Skeletal muscle tissue (tissue), 4 donors: ENCODE results near the gene IL17RE. TPM values are rescaled to one million over a fixed set of nuclear protein-coding genes. Genes with fewer than 3 reads are reported as not detected.
A peak's percentile ranks its signal among the peaks of the same experiment; 100 is the strongest.
"Not testable (repeated sequence)": the region's sequence is repeated elsewhere in the genome, so short reads cannot be mapped to it uniquely, and the experiment has no call there.

ENCODE experiments used
- H3K27ac ChIP-seq: one replicate; pipeline ENCODE4 v1.7.0; 2013; ENCODE audit warnings: mild to moderate bottlenecking, low read depth, low read length, inconsistent platforms
- H3K27me3 ChIP-seq, 3 donors: one replicate each; pipeline ENCODE4 v1.7.0; 2013; ENCODE audit warnings: low read length in 3 of 3; ENCODE audit not compliant: control insufficient read depth in 3 of 3, insufficient read depth in 3 of 3
- H3K36me3 ChIP-seq, 3 donors: one replicate each; pipeline ENCODE4 v1.7.0; 2013; ENCODE audit warnings: low read length in 3 of 3; ENCODE audit not compliant: control insufficient read depth in 3 of 3, insufficient read depth in 3 of 3
- H3K4me1 ChIP-seq, 3 donors: one replicate each; pipeline ENCODE4 v1.7.0; 2013; ENCODE audit warnings: low read length in 3 of 3, mild to moderate bottlenecking in 3 of 3; ENCODE audit not compliant: control insufficient read depth in 3 of 3, insufficient read depth in 3 of 3
- H3K4me3 ChIP-seq, 3 donors: one replicate each; pipeline ENCODE4 v1.7.0; 2013; ENCODE audit warnings: low read length in 3 of 3
- H3K9ac ChIP-seq, 3 donors: one replicate each; pipeline ENCODE4 v1.7.0; 2013; ENCODE audit warnings: low read length in 3 of 3, mild to moderate bottlenecking in 3 of 3, moderate library complexity in 2 of 3, low read depth in 1 of 3
- H3K9me3 ChIP-seq, 3 donors: one replicate each; pipeline ENCODE4 v1.7.0; 2013; ENCODE audit warnings: low read length in 3 of 3; ENCODE audit not compliant: control insufficient read depth in 3 of 3
- total RNA-seq: library from RNA; depleted of rRNA; stranded (reverse); fragments of >200 nt; gene quantifications from one replicate; pipeline ENCODE4 v1.2.3, GENCODE V29; 2014
- donor health status: Osteomylitis.

The IL17RE gene
- not detected for total RNA-seq

DNA sequence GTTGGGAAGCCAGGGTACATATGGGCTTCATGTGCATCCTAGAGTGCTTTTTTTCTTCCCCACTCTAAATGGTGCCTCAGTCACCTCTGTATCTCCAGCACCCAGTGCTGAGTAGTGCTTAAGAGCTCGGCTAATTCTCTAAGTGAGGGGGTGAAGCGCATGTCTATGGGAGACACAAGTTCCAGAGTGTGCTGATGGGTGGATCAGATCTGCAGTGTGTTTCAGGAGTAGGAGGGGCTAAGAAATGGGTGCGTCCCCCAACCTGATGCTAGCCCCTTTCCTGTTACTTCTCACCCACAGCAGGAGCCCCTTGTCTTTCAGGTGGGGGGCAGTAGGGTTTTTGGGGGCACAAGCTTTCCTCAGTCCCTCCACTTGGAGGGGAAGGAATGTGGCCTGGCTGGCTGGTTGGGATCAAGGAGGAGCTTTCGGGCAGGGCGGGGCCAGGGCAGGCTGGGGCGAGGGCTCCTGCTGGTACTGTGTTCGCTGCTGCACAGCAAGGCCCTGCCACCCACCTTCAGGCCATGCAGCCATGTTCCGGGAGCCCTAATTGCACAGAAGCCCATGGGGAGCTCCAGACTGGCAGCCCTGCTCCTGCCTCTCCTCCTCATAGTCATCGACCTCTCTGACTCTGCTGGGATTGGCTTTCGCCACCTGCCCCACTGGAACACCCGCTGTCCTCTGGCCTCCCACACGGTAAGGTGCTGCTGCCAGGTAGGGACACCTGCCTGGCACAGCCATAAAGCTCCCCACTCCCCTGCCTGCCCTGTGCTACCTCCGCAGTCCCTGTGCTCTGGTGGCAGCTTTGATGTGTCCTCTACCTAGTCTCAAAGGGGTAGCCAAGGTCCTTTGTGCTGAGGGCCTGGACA, at the start of gene IL17RE:
Gene IL17RE, plus strand, starts transcription at position 477 of the 866 bp plus-strand sequence. Its CDS starts 85 bp downstream, at position 562.
- H3K27me3 ChIP-seq = no peaks in the 10 kb centered on the region
- H3K27ac ChIP-seq = peak within 1 kb of the TSS; percentile 18
- H3K36me3 ChIP-seq = no peaks in the 10 kb centered on the region
- H3K9me3 ChIP-seq = no peaks in the 10 kb centered on the region
- H3K9ac ChIP-seq = peak within 1 kb of the TSS in 1 of 3 donors; percentile 62
- H3K4me3 ChIP-seq = peak within 1 kb of the TSS; percentile 14 to 41 (median 40)
- H3K4me1 ChIP-seq = peaks cover 0 to 14% (median 2%) of the 10 kb centered on the region in 3 donors

DNA sequence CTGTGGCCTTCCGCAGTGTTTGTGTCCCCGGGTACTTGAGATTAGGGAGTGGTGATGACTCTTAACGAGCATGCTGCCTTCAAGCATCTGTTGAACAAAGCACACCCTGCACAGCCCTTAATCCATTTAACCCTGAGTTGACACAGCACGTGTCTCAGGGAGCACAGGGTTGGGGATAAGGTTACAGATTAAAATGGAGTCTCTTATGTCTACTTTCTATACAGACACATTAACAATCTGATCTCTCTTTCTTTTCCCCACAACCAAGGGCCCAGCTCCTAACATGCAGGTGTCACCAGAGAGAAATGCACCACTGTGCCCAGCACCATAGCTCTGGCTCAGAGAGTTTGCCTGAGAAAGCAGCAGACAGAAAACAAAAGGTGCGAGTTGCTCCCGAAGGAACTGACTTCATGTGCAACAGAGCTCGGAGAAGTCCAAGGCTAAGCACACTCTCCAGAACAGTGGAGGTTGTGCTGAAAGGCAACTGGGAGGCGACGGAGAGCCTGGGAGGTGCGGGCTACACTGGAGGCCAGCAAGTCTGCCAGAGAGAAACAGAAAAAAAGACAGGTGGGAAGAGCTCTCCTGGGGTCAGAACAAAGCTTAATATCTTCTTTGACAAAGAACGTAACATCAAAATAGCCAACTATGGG, 48.2 kb upstream of the IL17RE start:
- not testable (repeated sequence) for H3K27me3 ChIP-seq, H3K4me3 ChIP-seq, H3K9ac ChIP-seq, H3K9me3 ChIP-seq, H3K4me1 ChIP-seq, H3K27ac ChIP-seq, H3K36me3 ChIP-seq

DNA sequence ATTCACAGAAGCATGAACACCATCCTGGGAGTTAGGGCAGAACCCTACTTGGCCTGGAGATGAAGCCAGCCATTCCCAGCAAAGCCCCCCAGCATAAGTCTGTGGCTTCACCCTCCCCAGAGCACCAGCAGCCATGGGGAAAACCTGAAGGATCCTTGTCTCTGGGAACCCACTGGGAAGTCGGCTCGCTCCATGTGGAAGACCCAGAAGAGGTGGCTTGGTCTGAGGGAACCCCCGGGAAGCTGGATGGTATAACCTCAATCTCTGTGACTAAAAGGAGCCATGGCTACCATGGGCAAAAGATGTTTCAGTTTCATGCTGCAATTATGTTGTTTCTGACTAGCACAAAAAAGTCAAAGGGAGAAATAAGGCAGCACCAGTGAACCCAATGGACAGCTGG, 47.1 kb upstream of the IL17RE start:
- no peaks in the 10 kb centered on the region for H3K36me3 ChIP-seq
- no peak overlapping the region for H3K4me3 ChIP-seq
- no peak overlapping the region for H3K9ac ChIP-seq
- no peak overlapping the region for H3K27ac ChIP-seq
- no peaks in the 10 kb centered on the region for H3K27me3 ChIP-seq
- no peaks in the 10 kb centered on the region for H3K9me3 ChIP-seq
- no peaks in the 10 kb centered on the region for H3K4me1 ChIP-seq

GRCh38 chr3:9859530-9860025, 43.1 kb upstream of the IL17RE start:
- Histone ChIP-seq H3K27me3 (no peaks in the 10 kb centered on the region), H3K9ac (no peak overlapping the region), H3K9me3 (no peaks in the 10 kb centered on the region), H3K27ac (no peak overlapping the region), H3K4me1 (peaks cover 2 to 6% (median 3%) of the 10 kb centered on the region in 3 donors), H3K4me3 (no peak overlapping the region), H3K36me3 (no peaks in the 10 kb centered on the region)

DNA sequence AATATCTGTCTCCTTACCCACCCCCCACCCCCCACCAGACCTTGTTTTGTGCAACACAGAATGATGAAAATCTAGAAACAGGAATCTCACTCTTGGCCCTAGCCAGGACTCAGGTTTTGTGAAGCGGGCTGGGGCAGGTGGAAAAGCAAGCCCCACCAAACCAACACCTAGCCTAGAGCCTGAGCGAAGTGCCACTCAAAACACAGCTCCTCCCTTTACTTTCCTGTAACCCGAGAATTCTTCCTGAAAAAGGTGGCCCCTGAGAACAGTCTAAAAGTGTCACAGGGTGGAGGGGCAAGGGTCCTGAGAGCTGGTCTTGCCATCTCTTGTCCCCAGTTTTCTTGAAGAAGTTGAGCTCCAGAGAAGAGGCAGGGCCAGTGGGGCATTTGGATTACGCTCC, 41.4 kb upstream of the IL17RE start:
- no peak overlapping the region for H3K4me3 ChIP-seq
- H3K27ac ChIP-seq = no peak overlapping the region
- H3K27me3 ChIP-seq = no peaks in the 10 kb centered on the region
- no peak overlapping the region for H3K9ac ChIP-seq
- H3K36me3 ChIP-seq = no peaks in the 10 kb centered on the region
- H3K4me1 ChIP-seq = peaks cover 3 to 6% (median 3%) of the 10 kb centered on the region in 3 donors
- H3K9me3 ChIP-seq = no peaks in the 10 kb centered on the region

DNA sequence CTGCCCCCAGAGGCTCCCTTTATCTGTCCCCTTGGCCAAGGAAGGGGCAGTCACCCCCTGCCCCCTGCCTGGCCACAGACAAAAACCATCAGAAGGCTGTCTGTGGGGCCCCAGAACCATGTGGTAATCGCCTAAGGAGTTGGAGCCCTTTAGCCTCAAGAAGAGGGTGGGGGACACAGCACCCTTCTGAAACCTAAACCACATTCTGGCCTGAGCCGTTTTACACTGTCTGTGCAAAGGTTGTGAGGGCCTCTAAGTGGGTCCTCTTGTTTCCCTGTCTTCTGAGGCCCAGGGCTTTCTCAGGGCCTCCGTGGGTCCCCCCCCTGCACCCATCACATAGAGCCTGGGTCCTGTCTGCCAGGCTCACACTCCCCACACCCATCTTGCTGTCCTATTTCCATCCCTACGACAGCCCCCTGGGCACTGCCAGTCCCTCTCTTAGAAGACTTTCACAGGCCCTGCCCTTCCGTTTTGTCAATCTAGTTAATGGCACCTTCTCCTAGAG, 41.0 kb upstream of the IL17RE start:
- H3K4me3 ChIP-seq = no peak overlapping the region
- no peaks in the 10 kb centered on the region for H3K36me3 ChIP-seq
- H3K27me3 ChIP-seq = no peaks in the 10 kb centered on the region
- no peak overlapping the region for H3K9ac ChIP-seq
- H3K9me3 ChIP-seq = no peaks in the 10 kb centered on the region
- peaks cover 3 to 6% (median 3%) of the 10 kb centered on the region in 3 donors for H3K4me1 ChIP-seq
- no peak overlapping the region for H3K27ac ChIP-seq

GRCh38 chr3:9862391-9863057, 40.1 kb upstream of the IL17RE start:
- H3K36me3 ChIP-seq = no peaks in the 10 kb centered on the region
- peak overlapping the region; percentile 33 to 76 (median 59) for H3K9ac ChIP-seq
- H3K4me1 ChIP-seq = peaks cover 3 to 6% (median 3%) of the 10 kb centered on the region in 3 donors
- no peak overlapping the region for H3K27ac ChIP-seq
- H3K4me3 ChIP-seq = peak overlapping the region; percentile 51 to 66 (median 58)
- H3K9me3 ChIP-seq = no peaks in the 10 kb centered on the region
- H3K27me3 ChIP-seq = no peaks in the 10 kb centered on the region

DNA sequence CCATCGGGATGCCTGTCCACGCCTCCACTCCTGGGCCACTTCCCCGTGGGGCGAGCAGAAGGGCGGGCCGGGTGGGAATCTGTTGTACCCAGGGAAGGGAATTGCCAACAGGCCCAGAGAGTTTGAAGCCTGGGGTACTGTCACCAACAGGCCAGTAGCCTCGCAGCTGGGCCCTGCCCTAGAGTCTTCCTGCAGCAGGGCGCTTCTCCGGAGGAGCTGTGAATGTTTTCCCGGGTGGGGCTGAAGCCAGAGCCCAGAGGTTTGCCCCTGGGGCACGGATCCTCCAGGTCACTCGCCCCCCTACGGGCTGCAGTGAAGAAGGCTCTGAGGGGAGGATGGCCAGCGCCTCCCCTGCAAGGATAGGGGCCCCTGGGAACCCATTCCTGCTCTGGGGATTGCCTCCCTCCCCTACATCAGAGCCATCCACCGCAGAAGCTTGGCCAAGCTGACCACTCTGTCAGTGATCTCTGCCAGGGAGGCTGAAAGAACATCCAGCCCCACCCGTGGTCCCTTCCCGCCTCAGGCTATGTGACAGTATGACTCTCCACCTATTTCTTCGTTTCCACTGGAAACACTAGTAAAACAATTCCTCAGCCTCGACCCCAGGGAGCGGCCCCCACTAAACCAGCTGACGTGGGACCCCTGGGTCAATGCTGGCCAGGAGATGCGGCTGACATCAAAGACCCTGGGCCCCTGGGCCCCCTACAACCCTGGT, 39.4 kb upstream of the IL17RE start:
- no peaks in the 10 kb centered on the region for H3K9me3 ChIP-seq
- peaks cover 3 to 6% (median 3%) of the 10 kb centered on the region in 3 donors for H3K4me1 ChIP-seq
- H3K9ac ChIP-seq = peak overlapping the region in 1 of 3 donors; percentile 76
- peak overlapping the region; percentile 51 to 66 (median 58) for H3K4me3 ChIP-seq
- H3K27me3 ChIP-seq = no peaks in the 10 kb centered on the region
- H3K36me3 ChIP-seq = no peaks in the 10 kb centered on the region
- H3K27ac ChIP-seq = no peak overlapping the region

DNA sequence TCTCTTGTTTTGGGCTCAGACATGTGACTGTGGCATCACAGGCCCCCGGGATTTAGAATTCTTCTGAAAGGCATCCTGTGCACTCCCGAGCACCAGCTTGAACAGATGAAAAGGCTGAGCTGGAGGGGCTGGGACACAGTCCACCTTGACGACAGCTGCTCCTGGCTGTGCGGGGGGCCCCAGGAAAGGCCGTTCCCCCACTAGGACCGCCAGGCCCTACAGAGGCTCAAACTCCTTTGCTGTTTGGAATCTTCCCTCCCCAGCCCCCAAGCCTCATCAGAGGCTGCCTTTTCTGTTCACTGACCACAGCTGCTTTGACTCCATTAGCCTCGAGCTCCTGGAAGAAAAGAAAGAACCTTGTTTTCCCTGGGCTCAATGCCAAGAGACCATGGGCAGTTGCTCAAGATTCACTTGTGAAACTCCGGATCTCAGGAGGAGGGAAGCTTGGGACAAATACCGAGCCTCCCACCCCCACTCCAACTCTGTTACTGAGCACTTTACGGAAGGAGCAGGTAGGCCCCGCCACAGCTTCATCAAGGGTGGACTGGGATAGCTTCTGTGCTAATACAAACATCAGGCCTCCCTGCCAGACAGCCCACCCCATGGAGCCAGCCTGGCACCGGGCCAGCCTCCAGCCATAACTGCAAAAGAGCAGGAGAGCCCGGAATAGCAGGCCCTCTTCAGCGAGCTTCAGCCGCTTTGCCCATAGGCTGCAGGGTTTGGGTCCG, 38.3 kb upstream of the IL17RE start:
- peaks cover 3 to 6% (median 3%) of the 10 kb centered on the region in 3 donors for H3K4me1 ChIP-seq

More for the DNA sequence above, 38.3 kb upstream of the IL17RE start:
- Histone ChIP-seq H3K9me3 (no peaks in the 10 kb centered on the region), H3K36me3 (no peaks in the 10 kb centered on the region), H3K27me3 (no peaks in the 10 kb centered on the region), H3K9ac (no peak overlapping the region), H3K4me3 (no peak overlapping the region), H3K27ac (no peak overlapping the region)
